H1 (cell line): ENCODE data around the gene EVA1B. TPM values are rescaled to one million over a fixed set of nuclear protein-coding genes. Genes with fewer than 3 reads are reported as not detected.

Source experiments
- ASH2L ChIP-seq: fragments of 200-600, 300-600 bp; sonication (generic); IDR thresholded peaks from one replicate; pipeline ENCODE4 v1.7.1; 2017; ENCODE audit warnings: low read length
- BACH1 ChIP-seq: IDR thresholded peaks from 2 replicates; pipeline ENCODE4 v1.6.1; 2012; ENCODE audit warnings: low read length, improper control_type of control experiment
- CBX5 ChIP-seq: fragments of 300-800, 300-1000 bp; sonication (generic); IDR thresholded peaks from 2 replicates; pipeline ENCODE4 v1.7.1; 2016; ENCODE audit warnings: antibody characterized with exemption, low read length, low read depth
- CEBPB ChIP-seq: IDR thresholded peaks from 2 replicates; pipeline ENCODE4 v1.6.1; 2012; ENCODE audit warnings: low read depth, low read length
- CHD1 ChIP-seq: IDR thresholded peaks from 2 replicates; pipeline ENCODE4 v1.6.1; 2012; ENCODE audit warnings: low read depth, low read length, improper control_type of control experiment
- GABPA ChIP-seq: IDR thresholded peaks from 2 replicates; pipeline ENCODE4 v1.6.1; 2011; ENCODE audit warnings: mild to moderate bottlenecking, low read length, moderate library complexity, borderline replicate concordance; ENCODE audit not compliant: insufficient read depth
- HDAC2 ChIP-seq, 2 experiments: fragments of 300-600 bp in 1 of 2; sonication (generic) in 1 of 2; IDR thresholded peaks; 2 replicates each; pipeline ENCODE4 v1.6.1; 2011 to 2012; ENCODE audit warnings: low read depth in 2 of 2, low read length in 2 of 2, mild to moderate bottlenecking in 2 of 2, moderate library complexity in 2 of 2, borderline replicate concordance in 1 of 2, inconsistent platforms in 1 of 2
- HDAC6 ChIP-seq: IDR thresholded peaks from one replicate; pipeline ENCODE4 v1.7.1; 2012; ENCODE audit warnings: low read depth, mild to moderate bottlenecking, inconsistent platforms, low read length, moderate library complexity
- JUN ChIP-seq: IDR thresholded peaks from 2 replicates; pipeline ENCODE4 v1.6.1; 2011; ENCODE audit warnings: low read depth, mild to moderate bottlenecking, improper control_type of control experiment, low read length
- KDM1A ChIP-seq: fragments of 200-600, 300-600 bp; sonication (generic); IDR thresholded peaks from 2 replicates; pipeline ENCODE4 v1.7.1; 2016; ENCODE audit warnings: mild to moderate bottlenecking, low read length, borderline replicate concordance
- KDM5A ChIP-seq: fragments of 200-600 bp; IDR thresholded peaks from 2 replicates; pipeline ENCODE4 v1.7.1; 2012; ENCODE audit warnings: mild to moderate bottlenecking, low read length, inconsistent platforms, mixed read lengths
- NANOG ChIP-seq: IDR thresholded peaks from 2 replicates; pipeline ENCODE4 v1.6.1; 2011; ENCODE audit warnings: low read length, low read depth, mild to moderate bottlenecking, inconsistent platforms; ENCODE audit not compliant: insufficient read depth, poor library complexity, severe bottlenecking
- POLR2A ChIP-seq, 2 experiments: IDR thresholded peaks; 1 replicate in 1 of 2; 2 replicates in 1 of 2; pipeline ENCODE4 v1.6.1; 2011; ENCODE audit warnings: low read depth in 2 of 2, low read length in 2 of 2, mild to moderate bottlenecking in 2 of 2; ENCODE audit errors: control extremely low read depth in 1 of 2
- POU5F1 ChIP-seq: IDR thresholded peaks from 2 replicates; pipeline ENCODE4 v1.6.1; 2011; ENCODE audit warnings: low read depth, mild to moderate bottlenecking, low read length, moderate library complexity
- RNF2 ChIP-seq: fragments of 200-900, 300-1000 bp; sonication (generic); IDR thresholded peaks from 2 replicates; pipeline ENCODE4 v1.7.1; 2016; ENCODE audit warnings: borderline replicate concordance, low read depth, mild to moderate bottlenecking, antibody characterized with exemption, low read length; ENCODE audit not compliant: poor library complexity, severe bottlenecking; ENCODE audit errors: missing control alignments
- SIRT6 ChIP-seq: IDR thresholded peaks from one replicate; pipeline ENCODE4 v1.7.1; 2012; ENCODE audit warnings: low read length, inconsistent platforms
- SP1 ChIP-seq: IDR thresholded peaks from 2 replicates; pipeline ENCODE4 v1.6.1; 2011; ENCODE audit warnings: low read depth, low read length
- SP4 ChIP-seq: IDR thresholded peaks from 2 replicates; pipeline ENCODE4 v1.6.1; 2012; ENCODE audit warnings: low read length, inconsistent platforms
- SRF ChIP-seq: IDR thresholded peaks from 2 replicates; pipeline ENCODE4 v1.6.1; 2011; ENCODE audit warnings: mild to moderate bottlenecking, low read depth, low read length, moderate library complexity
- TEAD4 ChIP-seq: IDR thresholded peaks from 2 replicates; pipeline ENCODE4 v1.6.1; 2012; ENCODE audit warnings: low read depth, low read length, inconsistent platforms, mixed read lengths
- ZNF274 ChIP-seq: IDR thresholded peaks from 2 replicates; pipeline ENCODE4 v1.7.0; 2012; ENCODE audit warnings: low read length, borderline replicate concordance; ENCODE audit errors: extremely low read depth
- polyA plus RNA-seq, 7 experiments: library from polyadenylated mRNA; depleted of rRNA in 3 of 7; stranded (reverse) in 5 of 7; unstranded in 2 of 7; fragments of >200 nt in 5 of 7; fragments of 200-250 nt in 2 of 7; gene quantifications; 1 replicate in 5 of 7; 2 replicates in 1 of 7; 4 replicates in 1 of 7; pipeline versions ENCODE4 v1.2.1 to v1.2.3, GENCODE V29; 2011 to 2013; ENCODE audit warnings: missing spikeins in 2 of 7, mixed read lengths in 2 of 7
- total RNA-seq: library from RNA; stranded (reverse); fragmentation: NEBNext Ultra II Directional; extraction: Animal tissue kit (Norgen Biotek cat#: 25700); gene quantifications from 2 replicates; pipeline ENCODE4 v1.2.1, GENCODE V29; 2021
- TF ChIP-seq, protein P1 (sequence below): IDR thresholded peaks from 2 replicates; pipeline ENCODE4 v1.6.1; 2011; ENCODE audit warnings: low read length, improper control_type of control experiment
- TF ChIP-seq, protein P2 (sequence below): IDR thresholded peaks from 2 replicates; pipeline ENCODE4 v1.6.1; 2011; ENCODE audit warnings: low read depth, mild to moderate bottlenecking, low read length; ENCODE audit not compliant: insufficient read depth
- TF ChIP-seq, protein P3 (sequence below): IDR thresholded peaks from 2 replicates; pipeline ENCODE4 v1.6.1; 2012; ENCODE audit warnings: inconsistent platforms

Gene EVA1B
- total and polyA plus RNA-seq, 2 of the 8 experiments (the other 6 are each of a cell fraction or from before 2014, with no cell fraction given), result 10.0 to 19.9 TPM

- TF ChIP-seq HDAC6 (no peak), SP1 (no peak; the same call in 1 of the 2 replicates), POLR2A (IDR thresholded peaks at IDR 0.05; ENCODE audit: control extremely low read depth in 1 of 2, low read depth in 2 of 2, low read length in 2 of 2) (peak; percentile 88 to 93), KDM1A (no peak), RNF2 (no peak), SRF (no peak), SIRT6 (no peak), POU5F1 (no peak), HDAC2 (IDR thresholded peaks at IDR 0.05; ENCODE audit: borderline replicate concordance in 1 of 2, low read depth in 2 of 2, low read length in 2 of 2) (0 out of 4 replicates have a peak, but pooled peaks of 1 of the 2 experiments have one; percentile 23), KDM5A (no peak), JUN (no peak), SP4 (peak; percentile 74; the same call in 1 of the 2 replicates), TEAD4 (no peak), CBX5 (no peak), CEBPB (no peak), BACH1 (no peak), CHD1 (no peak), GABPA (no peak), NANOG (no peak), ASH2L (no peak), ZNF274 (no peak)
- TF ChIP-seq, protein P1, sequence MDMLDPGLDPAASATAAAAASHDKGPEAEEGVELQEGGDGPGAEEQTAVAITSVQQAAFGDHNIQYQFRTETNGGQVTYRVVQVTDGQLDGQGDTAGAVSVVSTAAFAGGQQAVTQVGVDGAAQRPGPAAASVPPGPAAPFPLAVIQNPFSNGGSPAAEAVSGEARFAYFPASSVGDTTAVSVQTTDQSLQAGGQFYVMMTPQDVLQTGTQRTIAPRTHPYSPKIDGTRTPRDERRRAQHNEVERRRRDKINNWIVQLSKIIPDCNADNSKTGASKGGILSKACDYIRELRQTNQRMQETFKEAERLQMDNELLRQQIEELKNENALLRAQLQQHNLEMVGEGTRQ, result no peak
- TF ChIP-seq, protein P2, sequence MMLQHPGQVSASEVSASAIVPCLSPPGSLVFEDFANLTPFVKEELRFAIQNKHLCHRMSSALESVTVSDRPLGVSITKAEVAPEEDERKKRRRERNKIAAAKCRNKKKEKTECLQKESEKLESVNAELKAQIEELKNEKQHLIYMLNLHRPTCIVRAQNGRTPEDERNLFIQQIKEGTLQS, result no peak
- TF ChIP-seq, protein P3, sequence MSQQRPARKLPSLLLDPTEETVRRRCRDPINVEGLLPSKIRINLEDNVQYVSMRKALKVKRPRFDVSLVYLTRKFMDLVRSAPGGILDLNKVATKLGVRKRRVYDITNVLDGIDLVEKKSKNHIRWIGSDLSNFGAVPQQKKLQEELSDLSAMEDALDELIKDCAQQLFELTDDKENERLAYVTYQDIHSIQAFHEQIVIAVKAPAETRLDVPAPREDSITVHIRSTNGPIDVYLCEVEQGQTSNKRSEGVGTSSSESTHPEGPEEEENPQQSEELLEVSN, result no peak
Measured at GRCh38 chr1:36306902-36307456, 16.5 kb downstream of the EVA1B start (continued).
